CD1c-positive myeloid dendritic cell (primary cell): Measurements from ENCODE around the gene NECAB2.

Experiments
- DNase-seq: peaks from one replicate; pipeline ENCODE4 v3.0.0-alpha.2; 2016; ENCODE audit errors: extremely low spot score

Gene NECAB2

GRCh38 chr16:83967091-83967490 lies 953 bp upstream of the NECAB2 start:
- DNase-seq, result no peak

GRCh38 chr16:83968306-83968851 lies 335 bp downstream of the NECAB2 start:
- no peak for DNase-seq

- no peak for DNase-seq
Measured at GRCh38 chr16:83968891-83969649, 1.0 kb downstream of the NECAB2 start.

- DNase-seq, result no peak
Measured at GRCh38 chr16:83969771-83970429, 1.9 kb downstream of the NECAB2 start.

- DNase-seq, result no peak
Measured at GRCh38 chr16:83970430-83970815, 2.4 kb downstream of the NECAB2 start.

GRCh38 chr16:83971165-83972130 lies 3.4 kb downstream of the NECAB2 start:
- DNase-seq, result no peak

GRCh38 chr16:83972256-83973008 lies 4.4 kb downstream of the NECAB2 start:
- no peak for DNase-seq

GRCh38 chr16:83973077-83973476 lies 5.0 kb downstream of the NECAB2 start:
- no peak for DNase-seq

GRCh38 chr16:83973581-83974385 lies 5.7 kb downstream of the NECAB2 start:
- DNase-seq, result no peak

- no peak for DNase-seq
Measured at GRCh38 chr16:83974475-83974874, 6.4 kb downstream of the NECAB2 start.

- DNase-seq, result no peak
Measured at GRCh38 chr16:83975590-83976260, 7.7 kb downstream of the NECAB2 start.

- DNase-seq, result no peak
Measured at GRCh38 chr16:83977056-83977815, 9.2 kb downstream of the NECAB2 start.

- DNase-seq, result no peak
Measured at GRCh38 chr16:83978401-83978904, 10.4 kb downstream of the NECAB2 start.

- no peak for DNase-seq
Measured at GRCh38 chr16:83979441-83979840, 11.4 kb downstream of the NECAB2 start.

- DNase-seq, result no peak
Measured at GRCh38 chr16:83980794-83981193, 12.8 kb downstream of the NECAB2 start.

GRCh38 chr16:83981799-83982198 lies 13.8 kb downstream of the NECAB2 start:
- no peak for DNase-seq

GRCh38 chr16:83983491-83983890 lies 15.4 kb downstream of the NECAB2 start:
- DNase-seq, result no peak

- no peak for DNase-seq
Measured at GRCh38 chr16:83989300-83989699, 21.3 kb downstream of the NECAB2 start.

- no peak for DNase-seq
Measured at GRCh38 chr16:83990492-83990891, 22.4 kb downstream of the NECAB2 start.
